ENCODE results near the gene ANXA3. TPM values are rescaled to one million over a fixed set of nuclear protein-coding genes. Genes with fewer than 3 reads are reported as not detected.

ANXA3 gene
- total and polyA plus RNA-seq, 2 donors from 2014 or later = 33.7 to 79.9 TPM

DNA sequence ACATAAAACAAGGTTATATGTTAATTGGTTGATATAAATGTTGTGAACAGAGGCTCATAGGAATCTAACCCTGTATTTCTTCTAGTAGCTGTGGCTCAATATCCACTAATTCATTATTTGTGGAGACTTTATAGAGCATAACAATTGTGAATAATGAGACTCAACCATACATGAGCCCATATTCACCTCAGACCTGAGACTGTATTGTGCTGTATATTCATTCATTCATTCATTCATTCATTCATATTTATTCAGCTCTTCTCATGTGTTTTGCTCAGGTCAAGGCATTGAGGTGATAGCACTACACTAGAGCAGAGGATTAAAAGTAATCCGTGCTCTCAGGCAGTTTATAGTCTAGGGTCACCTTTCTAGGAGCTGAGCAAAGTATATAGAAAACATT lies 24.5 kb upstream of the ANXA3 start:
- intact Hi-C loops (cut with DNase I) = no loop called here
- TF ChIP-seq, protein P1, sequence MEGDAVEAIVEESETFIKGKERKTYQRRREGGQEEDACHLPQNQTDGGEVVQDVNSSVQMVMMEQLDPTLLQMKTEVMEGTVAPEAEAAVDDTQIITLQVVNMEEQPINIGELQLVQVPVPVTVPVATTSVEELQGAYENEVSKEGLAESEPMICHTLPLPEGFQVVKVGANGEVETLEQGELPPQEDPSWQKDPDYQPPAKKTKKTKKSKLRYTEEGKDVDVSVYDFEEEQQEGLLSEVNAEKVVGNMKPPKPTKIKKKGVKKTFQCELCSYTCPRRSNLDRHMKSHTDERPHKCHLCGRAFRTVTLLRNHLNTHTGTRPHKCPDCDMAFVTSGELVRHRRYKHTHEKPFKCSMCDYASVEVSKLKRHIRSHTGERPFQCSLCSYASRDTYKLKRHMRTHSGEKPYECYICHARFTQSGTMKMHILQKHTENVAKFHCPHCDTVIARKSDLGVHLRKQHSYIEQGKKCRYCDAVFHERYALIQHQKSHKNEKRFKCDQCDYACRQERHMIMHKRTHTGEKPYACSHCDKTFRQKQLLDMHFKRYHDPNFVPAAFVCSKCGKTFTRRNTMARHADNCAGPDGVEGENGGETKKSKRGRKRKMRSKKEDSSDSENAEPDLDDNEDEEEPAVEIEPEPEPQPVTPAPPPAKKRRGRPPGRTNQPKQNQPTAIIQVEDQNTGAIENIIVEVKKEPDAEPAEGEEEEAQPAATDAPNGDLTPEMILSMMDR (IDR thresholded peaks at IDR 0.05; ENCODE audit: borderline replicate concordance, extremely low read depth, insufficient read depth) = no peak
- Histone ChIP-seq H3K4me1 (ENCODE audit: control insufficient read depth in 2 of 3, insufficient read depth in 2 of 3, low read depth in 1 of 3, low read length in 3 of 3) (no peaks in the 10 kb centered on the region), H3K27ac (ENCODE audit: low read depth in 2 of 2, low read length in 2 of 2) (no peak overlapping the region), H3K9me3 (ENCODE audit: control insufficient read depth in 2 of 3, insufficient read depth in 1 of 3, low read length in 3 of 3) (peaks cover 0 to 3% (median 0%) of the 10 kb centered on the region in 3 donors), H3K36me3 (ENCODE audit: control insufficient read depth in 2 of 3, insufficient read depth in 3 of 3, low read length in 3 of 3) (peaks cover 0 to 15% (median 1%) of the 10 kb centered on the region in 3 donors), H3K27me3 (ENCODE audit: control insufficient read depth, insufficient read depth, low read length) (no peaks in the 10 kb centered on the region), H3K4me3 (ENCODE audit: low read length in 3 of 3) (no peak overlapping the region), H3K9ac (ENCODE audit: low read length in 3 of 3) (no peak overlapping the region)
- DNase-seq (no peak), FAIRE-seq (no peak)

DNA sequence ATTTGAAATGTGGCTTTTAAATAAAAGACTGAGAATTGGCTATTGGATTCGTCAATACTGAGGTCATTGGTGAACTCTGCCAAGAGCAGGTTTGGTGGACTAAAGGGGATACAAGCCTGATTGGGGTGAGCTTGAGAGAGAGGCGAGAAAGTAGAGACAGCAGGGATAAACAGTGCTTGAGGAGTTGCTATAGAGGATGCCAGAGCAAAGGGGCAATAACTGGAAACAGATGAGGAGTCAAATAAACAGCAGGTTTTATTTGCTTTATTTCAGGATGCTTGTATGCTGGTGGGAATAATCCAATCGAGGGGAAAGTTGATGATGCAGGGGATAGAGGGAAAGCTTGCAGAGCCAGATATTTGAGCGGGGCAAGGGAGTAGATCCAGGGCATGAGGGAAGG lies 24.0 kb upstream of the ANXA3 start:
- H3K9me3 ChIP-seq (ENCODE audit: control insufficient read depth in 2 of 3, insufficient read depth in 1 of 3, low read length in 3 of 3) = peaks cover 0 to 3% (median 0%) of the 10 kb centered on the region in 3 donors
- H3K4me3 ChIP-seq (ENCODE audit: low read length in 3 of 3) = no peak overlapping the region
- H3K27me3 ChIP-seq (ENCODE audit: control insufficient read depth, insufficient read depth, low read length) = no peaks in the 10 kb centered on the region
- no peak overlapping the region for H3K9ac ChIP-seq (ENCODE audit: low read length in 3 of 3)
- no peaks in the 10 kb centered on the region for H3K4me1 ChIP-seq (ENCODE audit: control insufficient read depth in 2 of 3, insufficient read depth in 2 of 3, low read depth in 1 of 3, low read length in 3 of 3)
- TF ChIP-seq, protein P1 (IDR thresholded peaks at IDR 0.05; ENCODE audit: borderline replicate concordance, extremely low read depth, insufficient read depth) = no peak
- intact Hi-C loops (cut with DNase I) = no loop called here
- DNase-seq (no peak), FAIRE-seq (no peak)
- no peak overlapping the region for H3K27ac ChIP-seq (ENCODE audit: low read depth in 2 of 2, low read length in 2 of 2)
- H3K36me3 ChIP-seq (ENCODE audit: control insufficient read depth in 2 of 3, insufficient read depth in 3 of 3, low read length in 3 of 3) = peaks cover 0 to 10% (median 2%) of the 10 kb centered on the region in 3 donors

GRCh38 chr4:78528327-78528726 lies 23.2 kb upstream of the ANXA3 start:
- Histone ChIP-seq H3K4me3 (ENCODE audit: low read length in 3 of 3) (no peak overlapping the region), H3K36me3 (ENCODE audit: control insufficient read depth in 2 of 3, insufficient read depth in 3 of 3, low read length in 3 of 3) (peaks cover 0 to 8% (median 2%) of the 10 kb centered on the region in 3 donors), H3K9ac (ENCODE audit: low read length in 3 of 3) (no peak overlapping the region), H3K4me1 (ENCODE audit: control insufficient read depth in 2 of 3, insufficient read depth in 2 of 3, low read depth in 1 of 3, low read length in 3 of 3) (no peaks in the 10 kb centered on the region), H3K9me3 (ENCODE audit: control insufficient read depth in 2 of 3, insufficient read depth in 1 of 3, low read length in 3 of 3) (peaks cover 0 to 3% (median 0%) of the 10 kb centered on the region in 3 donors), H3K27ac (ENCODE audit: low read depth in 2 of 2, low read length in 2 of 2) (no peak overlapping the region), H3K27me3 (ENCODE audit: control insufficient read depth, insufficient read depth, low read length) (no peaks in the 10 kb centered on the region)
- TF ChIP-seq, protein P1 (IDR thresholded peaks at IDR 0.05; ENCODE audit: borderline replicate concordance, extremely low read depth, insufficient read depth) = no peak
- DNase-seq = no peak
- intact Hi-C loops (cut with DNase I) = no loop called here
- no peak for FAIRE-seq

Data from kidney (tissue), 14 donors.